Calu3 (cell line): ENCODE results near the gene INHBC. TPM values are rescaled to one million over a fixed set of nuclear protein-coding genes. Genes with fewer than 3 reads are reported as not detected.

Source experiments
- Bru-seq: library from RNA; stranded (reverse); fragments of 400-500 nt; gene quantifications from one replicate; lab custom pipeline; 2021; lab: Mats Ljungman, UMichigan
- BruChase-seq, 2 experiments: library from RNA; stranded (reverse); fragments of 400-500 nt; gene quantifications; one replicate each; lab custom pipeline; 2021; lab: Mats Ljungman, UMichigan
- BruUV-seq: library from RNA; stranded (reverse); fragments of 400-500 nt; replicated peaks from 2 replicates; lab custom pipeline; 2021; lab: Mats Ljungman, UMichigan
- CTCF ChIA-PET: fragments of 300-600 bp; sonication (Branson Sonifier 250); formaldehyde crosslinking; loops from one replicate; lab custom pipeline; 2022; ENCODE audit warnings: antibody characterized with exemption; lab: Charles Lee
- DNase-seq: peaks from one replicate; pipeline ENCODE4 v3.0.0; 2022
- H3K27ac Mint-ChIP-seq: one replicate; pipeline ENCODE4 v1.8.0; 2022; ENCODE audit warnings: mixed read lengths; ENCODE audit not compliant: unreplicated experiment
- H3K27me3 Mint-ChIP-seq: one replicate; pipeline ENCODE4 v1.8.0; 2022; ENCODE audit warnings: mixed read lengths; ENCODE audit not compliant: unreplicated experiment
- H3K36me3 Mint-ChIP-seq: one replicate; pipeline ENCODE4 v1.8.0; 2022; ENCODE audit warnings: mild to moderate bottlenecking, moderate library complexity, mixed read lengths; ENCODE audit not compliant: insufficient read depth, unreplicated experiment
- H3K4me1 Mint-ChIP-seq: one replicate; pipeline ENCODE4 v1.8.0; 2022; ENCODE audit warnings: mild to moderate bottlenecking, low read depth, mixed read lengths; ENCODE audit not compliant: unreplicated experiment
- H3K4me3 Mint-ChIP-seq: one replicate; pipeline ENCODE4 v1.8.0; 2022; ENCODE audit warnings: mild to moderate bottlenecking, low read depth, moderate library complexity, mixed read lengths; ENCODE audit not compliant: unreplicated experiment
- H3K9me3 Mint-ChIP-seq: one replicate; pipeline ENCODE4 v1.8.0; 2022; ENCODE audit warnings: low read depth, mixed read lengths; ENCODE audit not compliant: unreplicated experiment
- intact Hi-C: fragments of 100-400 bp; cut with micrococcal nuclease; formaldehyde crosslinking; loops from one replicate; pipeline ENCODE4 v1.10.0; 2022; ENCODE audit not compliant: unreplicated experiment
- long read RNA-seq: library from polyadenylated mRNA; stranded (forward); transcript quantifications from one replicate; pipeline ENCODE4 v2.0.0, GENCODE V29; 2022
- total RNA-seq: library from RNA; stranded (reverse); gene quantifications from 2 replicates; pipeline ENCODE4 v1.2.3, GENCODE V29; 2022
- TF ChIP-seq, protein P1 (sequence below): fragments of 200-600 bp; IDR thresholded peaks from one replicate; pipeline ENCODE4 v1.8.0; 2022; ENCODE audit warnings: antibody characterized with exemption; ENCODE audit not compliant: unreplicated experiment

Gene INHBC, protein sequence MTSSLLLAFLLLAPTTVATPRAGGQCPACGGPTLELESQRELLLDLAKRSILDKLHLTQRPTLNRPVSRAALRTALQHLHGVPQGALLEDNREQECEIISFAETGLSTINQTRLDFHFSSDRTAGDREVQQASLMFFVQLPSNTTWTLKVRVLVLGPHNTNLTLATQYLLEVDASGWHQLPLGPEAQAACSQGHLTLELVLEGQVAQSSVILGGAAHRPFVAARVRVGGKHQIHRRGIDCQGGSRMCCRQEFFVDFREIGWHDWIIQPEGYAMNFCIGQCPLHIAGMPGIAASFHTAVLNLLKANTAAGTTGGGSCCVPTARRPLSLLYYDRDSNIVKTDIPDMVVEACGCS
- not detected in 2 replicates for total RNA-seq
- percentile 15 among the genes with signal in this experiment for Bru-seq, nascent RNA
- percentile 2 among the genes with signal in this experiment for BruChase-seq, experiment 1, labeled RNA remaining after a 6-hour chase
- BruChase-seq, experiment 2, labeled RNA remaining after a 2-hour chase = percentile 14 among the genes with signal in this experiment
- long read RNA-seq = 0 reads

DNA sequence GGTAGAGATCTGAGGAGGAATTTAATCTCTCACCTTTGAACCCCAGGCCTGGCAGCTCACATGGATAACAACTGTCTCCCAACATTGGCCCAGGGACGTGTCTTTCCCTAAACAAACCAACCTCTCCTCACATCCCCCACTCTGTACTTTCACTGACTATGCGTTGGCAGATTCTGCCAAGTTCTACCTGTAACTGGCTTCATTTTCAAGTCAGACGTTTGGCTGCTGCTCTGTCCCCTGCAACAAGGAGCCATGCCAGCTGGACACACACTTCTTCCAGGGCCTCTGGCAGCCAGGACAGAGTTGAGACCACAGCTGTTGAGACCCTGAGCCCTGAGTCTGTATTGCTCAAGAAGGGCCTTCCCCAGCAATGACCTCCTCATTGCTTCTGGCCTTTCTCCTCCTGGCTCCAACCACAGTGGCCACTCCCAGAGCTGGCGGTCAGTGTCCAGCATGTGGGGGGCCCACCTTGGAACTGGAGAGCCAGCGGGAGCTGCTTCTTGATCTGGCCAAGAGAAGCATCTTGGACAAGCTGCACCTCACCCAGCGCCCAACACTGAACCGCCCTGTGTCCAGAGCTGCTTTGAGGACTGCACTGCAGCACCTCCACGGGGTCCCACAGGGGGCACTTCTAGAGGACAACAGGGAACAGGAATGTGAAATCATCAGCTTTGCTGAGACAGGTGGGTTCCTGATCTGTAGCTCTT lies at the start of gene INHBC:
TSS of gene INHBC (plus strand) at position 268 of the 707 bp plus-strand sequence. CDS start at position 371, 103 bp downstream.
- TF ChIP-seq, protein P1, sequence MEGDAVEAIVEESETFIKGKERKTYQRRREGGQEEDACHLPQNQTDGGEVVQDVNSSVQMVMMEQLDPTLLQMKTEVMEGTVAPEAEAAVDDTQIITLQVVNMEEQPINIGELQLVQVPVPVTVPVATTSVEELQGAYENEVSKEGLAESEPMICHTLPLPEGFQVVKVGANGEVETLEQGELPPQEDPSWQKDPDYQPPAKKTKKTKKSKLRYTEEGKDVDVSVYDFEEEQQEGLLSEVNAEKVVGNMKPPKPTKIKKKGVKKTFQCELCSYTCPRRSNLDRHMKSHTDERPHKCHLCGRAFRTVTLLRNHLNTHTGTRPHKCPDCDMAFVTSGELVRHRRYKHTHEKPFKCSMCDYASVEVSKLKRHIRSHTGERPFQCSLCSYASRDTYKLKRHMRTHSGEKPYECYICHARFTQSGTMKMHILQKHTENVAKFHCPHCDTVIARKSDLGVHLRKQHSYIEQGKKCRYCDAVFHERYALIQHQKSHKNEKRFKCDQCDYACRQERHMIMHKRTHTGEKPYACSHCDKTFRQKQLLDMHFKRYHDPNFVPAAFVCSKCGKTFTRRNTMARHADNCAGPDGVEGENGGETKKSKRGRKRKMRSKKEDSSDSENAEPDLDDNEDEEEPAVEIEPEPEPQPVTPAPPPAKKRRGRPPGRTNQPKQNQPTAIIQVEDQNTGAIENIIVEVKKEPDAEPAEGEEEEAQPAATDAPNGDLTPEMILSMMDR = no peak
- Mint-ChIP-seq H3K27me3 (no peaks in the 10 kb centered on the region), H3K9me3 (no peaks in the 10 kb centered on the region), H3K4me1 (peaks cover 15% of the 10 kb centered on the region), H3K27ac (no peak within 1 kb of the TSS), H3K4me3 (no peak within 1 kb of the TSS), H3K36me3 (peaks cover 20% of the 10 kb centered on the region)
- no TSS peak for BruUV-seq
- CTCF ChIA-PET = interaction anchor here (1.0 kb wide), 1 partner anchor 15 kb away, joined by 3 read pairs; no protein-coding TSS in a partner anchor
- DNase-seq = no peak
- intact Hi-C loops = no loop called here

DNA sequence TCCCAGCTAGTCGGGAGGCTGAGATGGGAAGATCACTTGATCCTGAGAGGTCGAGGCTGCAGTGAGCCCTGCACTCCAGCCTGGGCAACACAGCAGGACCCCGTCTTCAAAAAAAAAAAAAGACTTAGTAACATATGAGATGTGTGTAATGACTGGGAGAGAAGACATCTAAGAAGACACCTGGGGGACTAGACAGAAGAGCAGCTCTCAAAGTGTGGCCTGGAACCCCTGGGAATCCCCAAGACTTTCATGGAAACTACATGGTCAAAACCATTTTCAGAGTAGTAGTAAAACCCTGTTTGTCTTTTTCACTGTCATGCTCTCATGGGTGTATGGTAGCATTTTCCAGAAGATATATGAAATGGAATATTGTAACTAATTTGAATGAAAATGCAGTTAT lies 49.0 kb upstream of the INHBC start:
- Mint-ChIP-seq H3K4me3 (no peak overlapping the region), H3K4me1 (no peaks in the 10 kb centered on the region), H3K27ac (no peak overlapping the region), H3K9me3 (no peaks in the 10 kb centered on the region), H3K27me3 (no peaks in the 10 kb centered on the region), H3K36me3 (peaks cover 22% of the 10 kb centered on the region)
- BruUV-seq = no TSS peak
- no peak for DNase-seq
- CTCF ChIA-PET = interaction anchor here (0.5 to 0.6 kb wide), 2 partner anchors 142 to 247 kb away, joined by 3 to 6 read pairs; partner anchors contain the start of gene B4GALNT1
- TF ChIP-seq, protein P1 = no peak
- intact Hi-C loops = no loop called here

DNA sequence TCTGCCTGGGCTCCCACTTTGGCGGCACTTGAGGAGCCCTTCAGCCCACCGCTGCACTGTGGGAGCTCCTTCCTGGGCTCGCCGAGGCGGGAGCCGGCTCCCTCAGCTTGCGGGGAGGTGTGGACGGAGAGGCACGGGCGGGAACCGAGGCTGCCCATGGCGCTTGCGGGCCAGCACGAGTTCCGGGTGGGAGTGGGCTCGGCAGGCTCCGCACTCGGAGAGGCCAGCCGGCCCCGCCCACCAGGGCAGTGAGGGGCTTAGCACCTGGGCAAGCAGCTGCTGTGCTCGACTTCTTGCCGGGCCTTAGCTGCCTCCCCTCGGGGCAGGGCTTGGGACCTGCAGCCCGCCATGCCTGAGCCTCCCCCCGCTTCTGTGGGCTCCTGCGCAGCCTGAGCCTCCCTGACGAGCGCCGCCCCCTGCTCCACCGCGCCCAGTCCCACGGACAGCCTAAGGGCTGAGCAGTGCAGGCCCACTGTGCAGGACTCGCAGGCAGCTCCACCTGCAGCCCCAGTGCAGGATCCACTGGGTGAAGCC lies 48.3 kb upstream of the INHBC start:
- Mint-ChIP-seq H3K4me1 (no peaks in the 10 kb centered on the region), H3K36me3 (peaks cover 24% of the 10 kb centered on the region), H3K4me3 (no peak overlapping the region), H3K9me3 (no peaks in the 10 kb centered on the region), H3K27me3 (no peaks in the 10 kb centered on the region), H3K27ac (no peak overlapping the region)
- no peak for DNase-seq
- BruUV-seq = no TSS peak
- intact Hi-C loops = no loop called here
- CTCF ChIA-PET = interaction anchor here (0.5 to 0.6 kb wide), 2 partner anchors 79 to 143 kb away, joined by 6 to 7 read pairs; no protein-coding TSS in a partner anchor
- TF ChIP-seq, protein P1 = no peak

DNA sequence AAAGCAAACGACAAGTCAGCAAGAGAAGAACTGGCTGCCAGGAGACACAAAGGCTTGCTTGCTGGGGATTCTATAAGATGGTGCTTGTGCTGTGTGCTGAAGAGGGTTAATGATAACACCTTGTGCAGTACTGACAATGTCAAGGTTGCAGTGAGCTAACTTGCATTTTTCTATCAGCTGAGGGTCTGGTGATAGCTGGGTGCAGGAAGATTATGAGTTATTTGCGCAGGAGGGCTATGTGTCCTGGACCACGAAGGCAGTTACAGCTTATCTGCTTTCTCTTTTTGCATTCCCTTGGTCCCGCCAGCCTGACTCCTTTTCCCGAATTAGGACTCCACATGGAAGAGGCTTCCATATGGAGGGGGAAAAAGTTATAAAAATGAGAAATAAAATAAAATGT lies 46.2 kb upstream of the INHBC start:
- BruUV-seq = no TSS peak
- H3K27ac Mint-ChIP-seq = no peak overlapping the region
- H3K9me3 Mint-ChIP-seq = no peaks in the 10 kb centered on the region
- intact Hi-C loops = no loop called here
- H3K27me3 Mint-ChIP-seq = no peaks in the 10 kb centered on the region
- no peaks in the 10 kb centered on the region for H3K4me1 Mint-ChIP-seq
- no peak overlapping the region for H3K4me3 Mint-ChIP-seq
- TF ChIP-seq, protein P1 = no peak
- H3K36me3 Mint-ChIP-seq = peaks cover 34% of the 10 kb centered on the region
- CTCF ChIA-PET = interaction anchor here (1.2 kb wide), 1 partner anchor 11 kb away, joined by 3 read pairs; no protein-coding TSS in a partner anchor
- DNase-seq = no peak
